Amygdala (tissue), 56 donors: ENCODE measurements around the gene CALCA.

Experiments
- DNase-seq, 56 donors: peaks; one replicate each; lab custom pipeline; 2025; lab: John Stamatoyannopoulos, UW

CALCA gene

DNA sequence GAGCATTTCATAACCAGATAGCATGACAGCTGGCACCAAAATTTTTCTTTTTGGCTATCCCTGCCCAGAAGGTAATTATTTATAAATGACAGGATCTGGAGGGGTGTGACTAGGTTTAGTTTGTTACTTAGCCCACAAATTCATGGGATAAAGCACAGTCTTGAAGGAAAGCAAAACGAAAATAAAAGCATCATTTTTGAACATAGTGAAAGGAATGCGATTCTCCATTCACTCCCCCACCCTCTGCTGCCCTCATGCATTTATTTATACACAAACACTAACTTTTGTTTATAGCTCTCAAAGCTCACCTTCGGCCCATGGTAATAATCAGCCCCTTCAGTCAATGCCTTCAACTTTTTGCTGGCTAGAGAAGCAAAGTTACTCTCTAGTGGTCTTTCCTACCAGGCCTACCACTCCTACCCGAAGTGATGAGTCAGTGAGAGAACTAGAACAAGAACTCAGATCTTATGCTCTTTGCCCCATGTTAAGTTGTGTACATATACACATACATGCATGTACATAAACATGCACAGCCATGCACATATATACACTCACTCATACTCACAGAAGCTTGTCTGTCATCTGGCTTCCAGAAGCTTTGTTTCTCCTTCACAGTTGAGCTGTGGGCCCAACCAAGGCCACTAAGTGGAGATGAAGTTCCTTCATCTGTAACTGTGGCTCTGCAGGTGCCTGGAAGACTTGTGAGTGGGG lies 22.6 kb downstream of the CALCA start:
- no peak for DNase-seq

DNA sequence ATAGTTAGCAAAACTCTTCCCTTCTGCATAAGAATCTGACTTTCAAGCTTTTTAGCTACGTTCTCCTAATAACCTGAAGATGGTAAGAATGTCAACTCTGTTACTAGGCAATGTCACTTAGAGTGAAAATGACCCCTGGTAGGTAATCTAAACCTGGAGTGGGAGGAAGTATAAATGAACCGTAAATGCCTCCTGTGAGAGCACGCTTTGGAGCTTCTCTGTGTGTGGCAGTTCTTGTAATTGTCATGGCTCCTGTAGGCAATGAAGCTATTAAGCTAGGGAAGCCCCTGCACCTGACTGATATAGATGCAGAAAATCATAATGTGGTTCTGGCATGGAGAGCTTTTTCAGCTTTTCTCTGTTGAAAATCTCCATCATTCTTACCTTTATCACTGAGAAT lies 29.4 kb downstream of the CALCA start:
- DNase-seq, result no peak

DNA sequence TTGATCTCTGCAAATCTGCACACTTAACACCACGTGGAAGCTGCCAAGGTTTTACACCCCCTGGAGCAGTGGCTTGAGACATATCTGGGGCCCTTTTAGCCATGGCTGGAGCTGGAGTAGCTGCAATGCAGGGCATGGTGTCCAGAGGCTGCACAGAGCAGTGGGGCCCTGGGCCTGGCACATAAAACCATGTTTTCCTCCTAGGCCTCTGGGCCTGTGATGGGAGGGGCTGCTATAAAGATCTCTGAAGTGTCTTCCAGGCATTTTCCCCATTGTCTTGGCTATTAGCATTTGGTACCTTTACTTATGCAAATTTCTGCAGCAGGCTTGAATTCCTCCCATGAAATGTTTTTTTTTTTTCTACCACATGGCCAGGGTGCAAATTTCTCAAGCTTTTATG lies 33.2 kb downstream of the CALCA start:
- no peak for DNase-seq

DNA sequence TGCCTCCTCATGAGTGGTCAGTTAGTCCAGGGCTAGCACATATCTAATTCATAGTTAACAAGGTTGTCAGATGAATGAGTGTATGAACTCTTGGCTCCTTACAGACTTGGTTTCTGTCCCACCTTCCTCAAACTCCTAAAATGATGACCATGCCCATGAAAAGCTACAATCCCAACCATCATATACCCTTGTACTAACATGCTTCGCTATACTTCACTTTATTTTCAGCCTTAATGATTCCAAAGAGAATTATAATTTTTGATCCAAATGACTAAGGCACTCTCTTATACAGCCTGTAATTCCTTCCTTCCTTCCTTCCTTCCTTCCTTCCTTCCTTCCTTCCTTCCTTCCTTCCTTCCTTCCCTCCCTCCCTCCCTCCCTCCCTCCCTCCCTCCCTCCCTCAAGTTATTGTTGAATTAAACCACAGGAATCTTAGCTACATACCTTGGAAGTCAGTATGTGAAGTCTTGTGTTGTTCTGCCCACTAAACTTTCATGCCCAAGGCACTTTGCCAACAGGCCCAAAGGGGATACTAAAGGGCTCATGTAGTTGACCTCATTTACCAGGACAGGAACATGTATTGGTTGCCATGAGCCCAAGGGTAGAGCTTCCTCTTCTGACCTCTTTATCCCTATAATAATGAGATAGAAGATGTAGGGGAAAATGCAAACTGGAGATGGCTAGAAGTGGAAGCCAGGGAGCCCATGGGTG lies 37.4 kb downstream of the CALCA start:
- DNase-seq, result no peak

DNA sequence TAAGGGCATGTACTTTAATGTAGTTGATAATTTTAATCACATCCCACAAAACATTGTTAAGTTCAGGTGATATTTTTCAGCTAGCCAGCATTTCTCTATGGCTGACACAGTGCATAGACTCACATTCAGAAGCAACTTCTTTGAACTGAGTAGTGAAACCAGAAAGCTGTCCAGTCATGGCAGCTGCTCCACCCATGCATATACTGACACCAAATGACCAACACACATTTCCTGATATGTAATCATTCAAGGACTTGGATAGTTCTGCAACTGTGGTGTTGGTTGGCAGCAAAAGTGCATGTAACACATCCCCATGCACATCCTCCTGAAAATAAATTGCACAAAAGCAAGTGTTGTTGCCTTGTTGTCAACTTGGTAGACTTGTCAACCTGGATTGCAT lies 39.7 kb downstream of the CALCA start:
- DNase-seq, result no peak

DNA sequence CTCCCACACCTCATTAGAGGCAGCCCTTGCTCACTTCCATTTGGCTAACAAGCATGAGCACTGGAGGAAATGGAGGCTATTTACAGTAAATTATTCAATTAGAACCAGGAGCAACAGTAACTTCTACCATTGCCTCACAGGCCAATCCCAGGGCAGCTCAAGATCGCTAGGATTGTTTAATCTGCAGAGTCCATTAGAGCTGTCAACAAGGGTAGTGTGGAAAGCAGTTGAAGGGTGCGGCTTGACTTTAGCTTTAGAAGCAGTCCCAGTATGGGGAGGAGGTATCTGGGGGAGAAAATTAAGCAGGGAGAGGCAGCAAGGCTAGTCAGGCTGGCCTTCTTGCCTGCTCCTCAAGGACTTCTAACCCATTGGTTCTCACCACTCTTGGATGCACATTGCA lies 41.8 kb downstream of the CALCA start:
- DNase-seq, result no peak

DNA sequence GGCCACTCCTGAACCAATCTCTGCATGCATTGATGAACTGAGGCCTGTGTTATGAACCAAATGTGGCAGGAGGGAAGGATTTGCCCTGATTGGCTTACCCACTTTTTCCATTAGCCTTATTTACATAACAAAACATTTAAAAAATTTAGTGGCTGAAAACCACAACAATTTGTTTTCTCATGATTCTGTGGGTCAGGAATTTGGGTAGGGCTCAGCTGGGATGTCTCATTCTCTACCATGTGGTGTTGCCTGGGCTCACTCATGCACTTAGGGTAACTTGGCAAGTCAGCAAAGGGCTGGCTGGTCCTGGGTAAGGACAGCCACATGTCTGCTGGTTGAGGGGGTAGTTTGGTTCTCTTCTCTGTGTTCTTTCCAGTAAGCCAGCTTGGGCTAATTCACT lies 45.0 kb downstream of the CALCA start:
- DNase-seq, result no peak

DNA sequence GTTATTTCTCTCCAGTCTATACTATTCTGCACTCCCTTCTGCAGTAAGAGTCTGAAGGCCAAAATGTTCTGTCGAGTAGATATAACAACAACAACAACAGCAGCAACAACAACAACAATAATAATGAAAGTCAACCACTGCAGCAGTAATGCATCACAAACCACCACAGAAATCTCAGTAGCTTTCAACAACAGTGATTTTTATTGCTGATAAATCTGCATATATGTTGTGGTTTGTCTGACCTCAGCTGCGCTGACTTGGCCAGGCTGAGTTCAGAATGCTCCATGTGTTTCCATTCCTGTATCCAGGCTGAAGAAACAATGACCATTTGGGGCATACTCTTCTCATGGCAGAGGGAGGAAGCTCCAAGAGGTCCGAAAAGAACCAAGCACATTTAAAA lies 47.8 kb downstream of the CALCA start:
- no peak for DNase-seq
